Naive B cell (primary cell): ENCODE results near the gene WRAP73. TPM values are rescaled to one million over a fixed set of nuclear protein-coding genes. Genes with fewer than 3 reads are reported as not detected.

ENCODE experiments used
- ATAC-seq, 2 donors: fragments of 150-1000 bp; cut with Tn5 transposase; 2 replicates each; pipeline ENCODE4 v1.10.0; 2021; ENCODE audit warnings: low read depth in 2 of 2, mild to moderate bottlenecking in 2 of 2, moderate library complexity in 2 of 2
- DNase-seq: peaks from one replicate; pipeline ENCODE4 v3.0.0; 2022
- H3K27ac Mint-ChIP-seq, 6 donors: one replicate each; pipeline ENCODE4 v1.8.0; 2020 to 2022; ENCODE audit warnings: mild to moderate bottlenecking in 6 of 6, mixed read lengths in 6 of 6, moderate library complexity in 5 of 6, inconsistent platforms in 2 of 6
- H3K27me3 Mint-ChIP-seq, 3 donors: one replicate each; pipeline ENCODE4 v1.8.0; 2021 to 2022; ENCODE audit warnings: mixed read lengths in 3 of 3, mild to moderate bottlenecking in 1 of 3
- H3K36me3 Mint-ChIP-seq, 2 donors: one replicate each; pipeline ENCODE4 v1.8.0; 2020 to 2022; ENCODE audit warnings: mixed read lengths in 2 of 2, inconsistent platforms in 1 of 2, mild to moderate bottlenecking in 1 of 2
- H3K4me1 Mint-ChIP-seq, 3 donors: one replicate each; pipeline ENCODE4 v1.8.0; 2020 to 2022; ENCODE audit warnings: mixed read lengths in 3 of 3, inconsistent platforms in 1 of 3, mild to moderate bottlenecking in 1 of 3, moderate library complexity in 1 of 3
- H3K4me3 Mint-ChIP-seq, 8 donors: one replicate each; pipeline ENCODE4 v1.8.0; 2020 to 2022; ENCODE audit warnings: mild to moderate bottlenecking in 8 of 8, mixed read lengths in 8 of 8, moderate library complexity in 8 of 8, inconsistent platforms in 2 of 8
- H3K9me3 Mint-ChIP-seq, 7 donors: one replicate each; pipeline ENCODE4 v1.8.0; 2020 to 2022; ENCODE audit warnings: mixed read lengths in 7 of 7, mild to moderate bottlenecking in 5 of 7, inconsistent platforms in 2 of 7, moderate library complexity in 1 of 7
- polyA plus RNA-seq, 6 donors: library from polyadenylated mRNA; unstranded; fragments of 300-500 nt; fragmentation: Illumina TruSeq; gene quantifications; one replicate each; pipeline ENCODE4 v1.2.3, GENCODE V29; 2021; ENCODE audit warnings: low read depth in 6 of 6

Gene WRAP73
- polyA plus RNA-seq, 6 donors from 2014 or later, result 23.4 to 58.3 (median 27.7) TPM

GRCh38 chr1:3657578-3658230 lies 7.8 kb upstream of the WRAP73 start:
- ATAC-seq, result no peak
- Mint-ChIP-seq H3K4me3 (peak overlapping the region in 1 of 8 donors; percentile 29), H3K9me3 (peaks cover 0 to 2% (median 0%) of the 10 kb centered on the region in 7 donors), H3K36me3 (no peaks in the 10 kb centered on the region), H3K27ac (peak overlapping the region in 1 of 6 donors; percentile 76), H3K4me1 (peaks cover 0 to 5% (median 0%) of the 10 kb centered on the region in 3 donors), H3K27me3 (peaks cover 51 to 71% (median 62%) of the 10 kb centered on the region in 3 donors)
- no peak for DNase-seq

- DNase-seq (no peak), ATAC-seq (no peak)
- Mint-ChIP-seq H3K4me3 (no peak overlapping the region), H3K9me3 (peaks cover 0 to 2% (median 0%) of the 10 kb centered on the region in 7 donors), H3K4me1 (peaks cover 0 to 5% (median 0%) of the 10 kb centered on the region in 3 donors), H3K27me3 (peaks cover 51 to 66% (median 62%) of the 10 kb centered on the region in 3 donors), H3K27ac (no peak overlapping the region), H3K36me3 (no peaks in the 10 kb centered on the region)
Observed at GRCh38 chr1:3657096-3657475, 7.2 kb upstream of the WRAP73 start.

GRCh38 chr1:3656450-3657095 lies 6.7 kb upstream of the WRAP73 start:
- no peak for DNase-seq
- ATAC-seq, result peak in 1 of 2 donors; percentile 24
- H3K36me3 Mint-ChIP-seq, result no peaks in the 10 kb centered on the region
- H3K4me1 Mint-ChIP-seq, result peaks cover 0 to 5% (median under 1%) of the 10 kb centered on the region in 3 donors
- peaks cover 0 to 2% (median 0%) of the 10 kb centered on the region in 7 donors for H3K9me3 Mint-ChIP-seq
- H3K27ac Mint-ChIP-seq, result no peak overlapping the region
- H3K27me3 Mint-ChIP-seq, result peaks cover 51 to 66% (median 62%) of the 10 kb centered on the region in 3 donors
- peak overlapping the region in 1 of 8 donors; percentile 12 for H3K4me3 Mint-ChIP-seq

- H3K27me3 Mint-ChIP-seq, result peaks cover 60 to 73% (median 71%) of the 10 kb centered on the region in 3 donors
- H3K4me1 Mint-ChIP-seq, result peaks cover 8 to 18% (median 13%) of the 10 kb centered on the region in 3 donors
- no peak overlapping the region for H3K4me3 Mint-ChIP-seq
- H3K36me3 Mint-ChIP-seq, result no peaks in the 10 kb centered on the region
- DNase-seq, result no peak
- H3K9me3 Mint-ChIP-seq, result peaks cover 0 to 2% (median 0%) of the 10 kb centered on the region in 7 donors
- peak overlapping the region in 1 of 6 donors; percentile 27 for H3K27ac Mint-ChIP-seq
- ATAC-seq, result no peak
Observed at GRCh38 chr1:3654549-3655281, 4.8 kb upstream of the WRAP73 start.

GRCh38 chr1:3653286-3653618 lies 3.3 kb upstream of the WRAP73 start:
- no peaks in the 10 kb centered on the region for H3K36me3 Mint-ChIP-seq
- peaks cover 0 to 2% (median 0%) of the 10 kb centered on the region in 7 donors for H3K9me3 Mint-ChIP-seq
- peak overlapping the region in 6 of 8 donors; percentile 22 to 76 (median 50) for H3K4me3 Mint-ChIP-seq
- H3K4me1 Mint-ChIP-seq, result peaks cover 8 to 24% (median 22%) of the 10 kb centered on the region in 3 donors
- ATAC-seq (no peak), DNase-seq (no peak)
- peaks cover 51 to 62% (median 60%) of the 10 kb centered on the region in 3 donors for H3K27me3 Mint-ChIP-seq
- H3K27ac Mint-ChIP-seq, result no peak overlapping the region

GRCh38 chr1:3652548-3653285 lies 2.8 kb upstream of the WRAP73 start:
- no peak for DNase-seq
- H3K36me3 Mint-ChIP-seq, result no peaks in the 10 kb centered on the region
- H3K4me1 Mint-ChIP-seq, result peaks cover 8 to 29% (median 27%) of the 10 kb centered on the region in 3 donors
- peaks cover 0 to 2% (median 0%) of the 10 kb centered on the region in 7 donors for H3K9me3 Mint-ChIP-seq
- H3K27ac Mint-ChIP-seq, result no peak overlapping the region
- no peak for ATAC-seq
- H3K27me3 Mint-ChIP-seq, result peaks cover 46 to 57% (median 55%) of the 10 kb centered on the region in 3 donors
- H3K4me3 Mint-ChIP-seq, result peak overlapping the region in 5 of 8 donors; percentile 24 to 57 (median 49)

GRCh38 chr1:3651930-3652547 lies 2.1 kb upstream of the WRAP73 start, which contains the start of gene TP73:
TP73 (plus strand) TSS chr1:3652516; CDS start chr1:3682366, 29,850 bp downstream.
- H3K27me3 Mint-ChIP-seq, result peaks cover 43 to 50% (median 48%) of the 10 kb centered on the region in 3 donors
- DNase-seq (peak; percentile 8), ATAC-seq (no peak)
- H3K4me1 Mint-ChIP-seq, result peaks cover 8 to 31% (median 27%) of the 10 kb centered on the region in 3 donors
- peak within 1 kb of the TSS; percentile 71 to 86 (median 77) for H3K4me3 Mint-ChIP-seq
- H3K9me3 Mint-ChIP-seq, result peaks cover 0 to 2% (median 0%) of the 10 kb centered on the region in 7 donors
- H3K27ac Mint-ChIP-seq, result no peak within 1 kb of the TSS
- no peaks in the 10 kb centered on the region for H3K36me3 Mint-ChIP-seq

GRCh38 chr1:3651026-3651929 lies 1.4 kb upstream of the WRAP73 start:
- Mint-ChIP-seq H3K9me3 (peaks cover 0 to 2% (median 0%) of the 10 kb centered on the region in 7 donors), H3K36me3 (peaks cover under 1% of the 10 kb centered on the region in 2 donors), H3K4me3 (peak overlapping the region; percentile 71 to 86 (median 77)), H3K27ac (no peak overlapping the region), H3K27me3 (peaks cover 35 to 43% (median 41%) of the 10 kb centered on the region in 3 donors), H3K4me1 (peaks cover 8 to 31% (median 27%) of the 10 kb centered on the region in 3 donors)
- no peak for ATAC-seq
- DNase-seq, result no peak

GRCh38 chr1:3650248-3651025 lies 534 bp upstream of the WRAP73 start:
- ATAC-seq (no peak), DNase-seq (no peak)
- peak overlapping the region; percentile 80 to 93 (median 87) for H3K4me3 Mint-ChIP-seq
- peaks cover 28 to 34% (median 32%) of the 10 kb centered on the region in 3 donors for H3K27me3 Mint-ChIP-seq
- peaks cover 4 to 6% of the 10 kb centered on the region in 2 donors for H3K36me3 Mint-ChIP-seq
- H3K9me3 Mint-ChIP-seq, result peaks cover 0 to 2% (median 0%) of the 10 kb centered on the region in 7 donors
- peaks cover 8 to 31% (median 27%) of the 10 kb centered on the region in 3 donors for H3K4me1 Mint-ChIP-seq
- H3K27ac Mint-ChIP-seq, result peak overlapping the region in 4 of 6 donors; percentile 42 to 63 (median 43)

GRCh38 chr1:3646596-3646995 lies 3.3 kb downstream of the WRAP73 start:
- peaks cover 7 to 9% (median 8%) of the 10 kb centered on the region in 3 donors for H3K27me3 Mint-ChIP-seq
- peaks cover 6 to 11% of the 10 kb centered on the region in 2 donors for H3K36me3 Mint-ChIP-seq
- no peak overlapping the region for H3K27ac Mint-ChIP-seq
- H3K4me1 Mint-ChIP-seq, result peaks cover 12 to 32% (median 30%) of the 10 kb centered on the region in 3 donors
- DNase-seq (no peak), ATAC-seq (no peak)
- peak overlapping the region in 1 of 8 donors; percentile 53 for H3K4me3 Mint-ChIP-seq
- no peaks in the 10 kb centered on the region for H3K9me3 Mint-ChIP-seq
